HepG2 (cell line): ENCODE results near the gene MITF.

ENCODE experiments used
- CTCF ChIP-seq: sonication (generic); formaldehyde crosslinking; IDR thresholded peaks from 2 replicates; pipeline ENCODE4 v1.5.0; 2020; ENCODE audit warnings: mild to moderate bottlenecking, missing genetic modification reagents, moderate library complexity
- HNF4A ChIP-seq: sonication (generic); formaldehyde crosslinking; IDR thresholded peaks from 2 replicates; pipeline ENCODE4 v1.4.0; 2020; ENCODE audit warnings: missing genetic modification reagents
- IRF1 ChIP-seq: sonication (generic); formaldehyde crosslinking; IDR thresholded peaks from 2 replicates; pipeline ENCODE4 v1.4.0; 2020; ENCODE audit warnings: low read depth, mild to moderate bottlenecking, missing genetic modification reagents
- ZNF274 ChIP-seq: sonication (generic); formaldehyde crosslinking; IDR thresholded peaks from 2 replicates; pipeline ENCODE4 v1.5.1; 2020; ENCODE audit warnings: mild to moderate bottlenecking, missing genetic modification reagents
- ZNF44 ChIP-seq: sonication (generic); formaldehyde crosslinking; IDR thresholded peaks from 2 replicates; pipeline ENCODE4 v1.5.1; 2020; ENCODE audit warnings: mild to moderate bottlenecking, missing genetic modification reagents

GRCh38 chr3:69723389-69723788 is 15.9 kb upstream of the MITF start:
- TF ChIP-seq HNF4A (CRISPR knock-in tag) (no peak), ZNF44 (no peak), ZNF274 (CRISPR knock-in tag) (no peak), CTCF (CRISPR knock-in tag) (no peak), IRF1 (CRISPR knock-in tag) (no peak)
